HG02852 (cell line): Measurements from ENCODE around the gene LILRA2.
"Not testable (repeated sequence)": the region's sequence is repeated elsewhere in the genome, so short reads cannot be mapped to it uniquely, and the experiment has no call there.

Source experiments
- ATAC-seq: cut with Tn5 transposase; IDR thresholded peaks from one replicate; pipeline ENCODE4 v1.9.1; 2021; ENCODE audit warnings: mild to moderate bottlenecking, moderate library complexity; ENCODE audit not compliant: unreplicated experiment

The LILRA2 gene

GRCh38 chr19:54570316-54570715, 3.3 kb upstream of the LILRA2 start:
- no peak for ATAC-seq

GRCh38 chr19:54571715-54572615, 1.6 kb upstream of the LILRA2 start:
- not testable (repeated sequence) for ATAC-seq

GRCh38 chr19:54572696-54573311, 786 bp upstream of the LILRA2 start:
- ATAC-seq, result no peak

- no peak for ATAC-seq
These were observed 461 bp downstream of the LILRA2 start for GRCh38 chr19:54574051-54574450.

GRCh38 chr19:54574527-54575056, 1.0 kb downstream of the LILRA2 start:
- ATAC-seq, result no peak

- not testable (repeated sequence) for ATAC-seq
These were observed 1.6 kb downstream of the LILRA2 start for GRCh38 chr19:54575205-54575604.

- ATAC-seq, result no peak
These were observed 2.9 kb downstream of the LILRA2 start for GRCh38 chr19:54576411-54576976.

- no peak for ATAC-seq
These were observed 3.7 kb downstream of the LILRA2 start for GRCh38 chr19:54577334-54577733.

- ATAC-seq, result not testable (repeated sequence)
These were observed 4.7 kb downstream of the LILRA2 start for GRCh38 chr19:54578268-54578667.

GRCh38 chr19:54586397-54586796, 12.8 kb downstream of the LILRA2 start:
- ATAC-seq, result no peak

- no peak for ATAC-seq
These were observed 13.4 kb downstream of the LILRA2 start for GRCh38 chr19:54587026-54587425.

- ATAC-seq, result not testable (repeated sequence)
These were observed 19.9 kb downstream of the LILRA2 start, which contains the start of gene LILRA1 for GRCh38 chr19:54593445-54593844. Gene LILRA1 (plus strand): TSS chr19:54593632. CDS start chr19:54594245, 613 bp downstream.

GRCh38 chr19:54593931-54594626, 20.5 kb downstream of the LILRA2 start:
- ATAC-seq, result not testable (repeated sequence)

GRCh38 chr19:54594737-54595136, 21.1 kb downstream of the LILRA2 start:
- ATAC-seq, result no peak

GRCh38 chr19:54595680-54596436, 22.3 kb downstream of the LILRA2 start:
- not testable (repeated sequence) for ATAC-seq

- no peak for ATAC-seq
These were observed 26.6 kb downstream of the LILRA2 start for GRCh38 chr19:54600212-54600611.

- no peak for ATAC-seq
These were observed 32.6 kb downstream of the LILRA2 start for GRCh38 chr19:54606230-54606629.

- peak; percentile 75 for ATAC-seq
These were observed 33.5 kb downstream of the LILRA2 start for GRCh38 chr19:54606891-54607784.

- ATAC-seq, result no peak
These were observed 34.2 kb downstream of the LILRA2 start for GRCh38 chr19:54607785-54608150.
